Gastroesophageal sphincter (tissue), 3 donors: ENCODE measurements around the gene NEUROG3.

Experiments
- EP300 ChIP-seq: sonication (generic); formaldehyde crosslinking; IDR thresholded peaks from one replicate; pipeline ENCODE4 v1.6.1; 2017; ENCODE audit warnings: antibody characterized with exemption, mild to moderate bottlenecking
- POLR2A ChIP-seq, 2 donors: fragments of 450-650 bp; IDR thresholded peaks; one replicate each; pipeline ENCODE4 v1.6.1; 2017; ENCODE audit warnings: antibody characterized with exemption in 2 of 2, mild to moderate bottlenecking in 2 of 2, moderate library complexity in 1 of 2
- POLR2AphosphoS5 ChIP-seq: sonication (generic); formaldehyde crosslinking; IDR thresholded peaks from one replicate; pipeline ENCODE4 v1.6.1; 2017; ENCODE audit warnings: antibody characterized with exemption
- TF ChIP-seq, protein P1 (sequence below), 4 experiments: fragments of 200-600 bp in 2 of 4; fragments of 450-650 bp in 2 of 4; sonication (generic) in 1 of 4; IDR thresholded peaks; one replicate each; pipeline ENCODE4 v1.5.1; 2017 to 2019; ENCODE audit warnings: antibody characterized with exemption in 4 of 4, mild to moderate bottlenecking in 2 of 4, moderate library complexity in 2 of 4

DNA sequence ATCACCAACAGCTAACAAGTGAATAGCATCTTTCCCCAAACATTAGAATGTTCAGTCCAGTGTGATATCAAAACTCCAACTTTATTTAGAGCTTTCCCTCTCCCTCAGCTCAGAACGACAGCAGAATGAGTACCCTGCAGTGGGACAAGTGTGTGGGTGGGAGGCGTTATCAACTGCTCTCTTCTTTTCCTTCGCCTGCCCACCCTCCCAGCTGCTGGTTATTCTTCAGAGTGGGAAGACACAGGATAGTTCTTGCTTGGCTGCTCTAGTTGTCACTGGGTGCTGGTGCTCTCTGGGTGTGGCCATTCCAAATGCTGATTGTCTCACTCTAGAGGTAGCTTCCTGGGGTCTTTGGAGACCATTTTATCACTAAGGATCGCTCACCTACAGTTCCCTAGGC lies 43.1 kb upstream of the NEUROG3 start:
- TF ChIP-seq, protein P1, sequence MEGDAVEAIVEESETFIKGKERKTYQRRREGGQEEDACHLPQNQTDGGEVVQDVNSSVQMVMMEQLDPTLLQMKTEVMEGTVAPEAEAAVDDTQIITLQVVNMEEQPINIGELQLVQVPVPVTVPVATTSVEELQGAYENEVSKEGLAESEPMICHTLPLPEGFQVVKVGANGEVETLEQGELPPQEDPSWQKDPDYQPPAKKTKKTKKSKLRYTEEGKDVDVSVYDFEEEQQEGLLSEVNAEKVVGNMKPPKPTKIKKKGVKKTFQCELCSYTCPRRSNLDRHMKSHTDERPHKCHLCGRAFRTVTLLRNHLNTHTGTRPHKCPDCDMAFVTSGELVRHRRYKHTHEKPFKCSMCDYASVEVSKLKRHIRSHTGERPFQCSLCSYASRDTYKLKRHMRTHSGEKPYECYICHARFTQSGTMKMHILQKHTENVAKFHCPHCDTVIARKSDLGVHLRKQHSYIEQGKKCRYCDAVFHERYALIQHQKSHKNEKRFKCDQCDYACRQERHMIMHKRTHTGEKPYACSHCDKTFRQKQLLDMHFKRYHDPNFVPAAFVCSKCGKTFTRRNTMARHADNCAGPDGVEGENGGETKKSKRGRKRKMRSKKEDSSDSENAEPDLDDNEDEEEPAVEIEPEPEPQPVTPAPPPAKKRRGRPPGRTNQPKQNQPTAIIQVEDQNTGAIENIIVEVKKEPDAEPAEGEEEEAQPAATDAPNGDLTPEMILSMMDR (IDR thresholded peaks at IDR 0.05) = no peak
- TF ChIP-seq POLR2A (IDR thresholded peaks at IDR 0.05) (no peak), EP300 (no peak), POLR2AphosphoS5 (no peak)
